Renal cortex interstitium (tissue), 11 donors: ENCODE measurements around the gene ANP32A. TPM values are rescaled to one million over a fixed set of nuclear protein-coding genes. Genes with fewer than 3 reads are reported as not detected.
"Not testable (repeated sequence)": the region's sequence is repeated elsewhere in the genome, so short reads cannot be mapped to it uniquely, and the experiment has no call there.

Source experiments
- DNase-seq, 11 donors: peaks; one replicate each; pipeline ENCODE4 v3.0.0-alpha.2; 2013; ENCODE audit warnings: low read depth in 9 of 11, low spot score in 4 of 11; ENCODE audit errors: extremely low read depth in 1 of 11
- polyA plus RNA-seq, 3 donors: library from polyadenylated mRNA; unstranded; fragments of 120-200 nt; gene quantifications; one replicate each; pipeline ENCODE4 v1.2.1, GENCODE V29; 2013; ENCODE audit not compliant: insufficient read length in 3 of 3

The ANP32A gene
- polyA plus RNA-seq, 3 donors: 273 to 319 (median 309) TPM

DNA sequence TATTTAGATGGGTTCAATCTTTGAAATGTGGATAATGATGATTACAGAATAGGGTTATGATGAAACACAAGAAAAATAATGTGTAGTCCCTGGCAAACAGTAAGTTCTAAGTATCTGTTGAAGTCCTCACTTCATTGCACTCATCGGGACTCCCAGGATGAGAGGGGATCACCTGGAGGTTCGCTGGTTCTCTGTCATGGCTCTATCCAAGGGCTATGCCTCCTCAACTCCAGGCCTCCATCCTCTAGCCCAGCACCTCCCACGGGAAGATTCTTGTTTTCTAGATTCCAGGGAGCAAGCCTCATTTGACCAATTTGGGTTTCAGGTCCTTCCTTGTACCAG lies 45.5 kb downstream of the ANP32A start:
- DNase-seq: no peak

DNA sequence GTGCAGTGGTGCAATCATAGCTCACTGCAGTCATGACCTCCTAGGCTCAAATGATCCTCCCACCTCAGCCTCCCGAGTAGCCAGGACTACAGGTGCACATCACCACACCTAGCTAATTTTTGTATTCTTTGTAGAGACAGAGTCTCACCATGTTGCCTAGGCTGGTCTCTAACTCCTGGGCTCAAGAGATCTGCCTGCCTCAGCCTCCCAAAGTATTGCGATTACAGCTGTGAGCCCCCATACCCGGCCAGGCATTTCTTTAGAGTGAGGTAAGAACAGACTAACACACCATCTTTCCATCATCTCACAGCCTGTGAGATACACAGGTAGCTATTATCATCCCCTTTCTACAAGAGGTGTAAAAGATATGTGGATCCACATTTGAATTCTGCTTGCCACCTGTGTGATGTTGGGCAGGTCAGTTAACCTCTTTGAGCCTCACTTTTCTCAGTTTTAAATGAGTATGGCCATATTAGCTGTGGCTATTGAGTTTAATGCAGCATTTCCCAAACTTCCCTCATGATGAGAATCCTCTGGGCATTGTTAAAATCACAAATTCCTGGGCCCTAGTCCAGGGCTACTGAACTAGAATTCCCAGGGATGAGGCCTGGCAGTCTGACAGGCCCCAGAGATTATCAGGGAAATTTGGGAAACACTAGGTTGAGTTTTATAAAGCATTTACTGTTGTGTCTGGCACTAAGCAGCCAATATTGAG lies 46.0 kb downstream of the ANP32A start:
- no peak for DNase-seq

DNA sequence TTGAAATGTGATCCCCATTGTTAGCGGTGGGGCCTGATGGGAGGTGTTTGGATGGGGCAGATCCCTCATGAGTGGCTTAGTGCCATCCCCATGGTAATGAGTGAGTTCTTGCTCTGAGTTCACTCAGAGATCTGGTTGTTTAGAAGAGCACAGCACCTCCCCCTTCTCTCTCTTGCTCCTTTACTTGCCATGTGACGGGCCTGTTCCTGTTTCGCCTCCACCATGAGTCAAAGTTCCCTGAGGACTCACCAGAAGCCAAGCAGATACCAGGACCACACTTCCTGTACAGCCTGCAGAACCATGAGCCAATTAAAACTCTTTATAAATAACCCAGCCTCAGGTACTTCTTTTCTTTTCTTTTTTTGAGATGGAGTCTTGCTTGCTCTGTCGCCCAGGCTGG lies 46.6 kb downstream of the ANP32A start:
- DNase-seq: no peak

DNA sequence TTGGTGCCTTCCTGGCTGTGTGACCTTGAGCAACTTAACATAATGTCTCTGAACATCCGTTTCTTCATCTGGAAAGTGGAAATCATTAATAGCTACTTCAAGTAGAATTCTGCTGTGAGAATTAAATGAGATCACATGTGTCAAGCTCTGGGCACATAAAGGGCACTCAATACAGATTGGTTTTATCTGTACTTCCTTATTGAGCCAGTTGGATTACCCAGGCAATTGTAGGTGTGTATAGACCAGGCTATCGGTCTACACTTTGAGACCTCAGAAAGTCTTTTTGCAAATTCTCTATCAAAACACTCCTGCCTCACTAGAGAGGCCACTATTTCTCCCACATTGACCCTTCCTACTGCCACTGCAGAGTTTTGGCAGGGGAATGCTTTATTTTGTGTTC lies 47.7 kb downstream of the ANP32A start:
- no peak for DNase-seq

DNA sequence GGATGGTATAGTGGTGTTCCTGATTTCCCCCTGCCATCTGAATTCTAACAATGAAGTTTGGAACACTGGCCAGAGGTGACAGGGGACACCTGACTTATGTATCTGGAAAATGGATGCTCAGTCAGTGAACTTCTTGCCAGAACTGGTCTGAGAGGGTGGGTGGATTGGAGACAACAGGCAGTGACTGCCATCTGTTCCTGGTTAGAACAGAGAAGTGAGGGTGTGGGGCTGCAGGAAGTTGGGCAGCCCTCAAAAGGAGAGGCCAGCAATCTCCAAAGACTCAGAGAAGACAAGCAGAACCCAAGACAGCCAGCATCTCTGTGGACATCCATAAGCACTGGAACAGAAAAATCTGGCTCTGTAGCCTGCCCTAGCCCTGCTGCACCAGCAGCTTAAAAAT lies 50.5 kb downstream of the ANP32A start:
- no peak for DNase-seq

DNA sequence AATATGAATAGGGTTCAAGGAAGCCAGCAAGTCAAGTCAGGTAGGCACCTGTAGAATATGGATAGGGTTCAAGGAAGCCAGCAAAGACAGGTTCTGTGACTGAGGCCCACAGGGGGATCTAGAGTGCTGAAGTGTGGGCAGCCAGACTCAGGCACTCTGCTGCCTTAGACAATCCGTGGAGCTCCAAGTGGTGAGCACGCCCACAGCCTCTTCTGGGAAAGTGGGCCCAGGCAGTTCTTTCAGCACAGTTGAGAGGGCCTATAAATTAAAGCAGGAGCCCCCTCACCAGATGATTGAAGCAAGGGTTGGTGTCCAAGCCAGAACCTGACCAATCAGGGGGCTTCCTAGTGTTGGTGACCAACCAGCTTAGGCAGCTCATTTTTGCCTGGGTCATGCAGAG lies 51.0 kb downstream of the ANP32A start:
- DNase-seq: no peak

DNA sequence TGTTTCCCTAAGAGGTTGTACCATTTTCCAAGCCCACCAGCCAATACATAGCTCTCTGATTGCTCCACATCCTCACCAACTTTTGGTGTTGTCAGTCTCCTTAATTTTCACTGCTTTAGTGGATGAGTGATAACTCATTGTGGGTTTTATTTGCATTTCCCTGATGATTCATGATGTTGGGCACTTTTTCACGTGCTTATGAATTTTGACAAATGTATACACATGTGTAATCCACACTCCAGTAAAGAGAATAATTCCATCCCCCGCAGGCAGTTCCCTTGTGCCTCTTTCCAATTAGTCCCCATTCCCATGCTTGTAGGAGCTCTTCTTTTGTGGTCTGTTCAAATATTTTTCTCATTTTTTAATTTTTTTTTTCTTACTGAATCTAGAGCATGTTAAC lies 52.4 kb downstream of the ANP32A start:
- DNase-seq: no peak

DNA sequence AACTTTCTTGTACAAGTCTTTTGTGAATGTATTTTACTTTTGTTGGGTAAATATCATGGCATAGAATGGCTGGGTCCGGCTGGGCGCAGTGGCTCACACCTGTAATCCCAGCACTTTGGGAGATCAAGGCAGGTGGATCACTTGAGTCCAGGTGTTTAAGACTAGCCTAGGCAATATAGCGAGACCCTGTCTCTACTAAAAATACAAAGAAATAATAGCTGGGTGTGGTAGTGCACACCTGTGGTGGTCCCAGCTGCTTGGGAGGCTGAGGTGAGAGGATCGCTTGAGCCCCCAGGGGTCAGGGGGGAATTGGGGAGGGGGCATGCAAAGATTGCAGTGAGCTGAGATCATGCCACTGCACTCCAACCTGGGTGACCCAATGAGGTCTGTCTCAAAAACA lies 52.9 kb downstream of the ANP32A start:
- DNase-seq: no peak

DNA sequence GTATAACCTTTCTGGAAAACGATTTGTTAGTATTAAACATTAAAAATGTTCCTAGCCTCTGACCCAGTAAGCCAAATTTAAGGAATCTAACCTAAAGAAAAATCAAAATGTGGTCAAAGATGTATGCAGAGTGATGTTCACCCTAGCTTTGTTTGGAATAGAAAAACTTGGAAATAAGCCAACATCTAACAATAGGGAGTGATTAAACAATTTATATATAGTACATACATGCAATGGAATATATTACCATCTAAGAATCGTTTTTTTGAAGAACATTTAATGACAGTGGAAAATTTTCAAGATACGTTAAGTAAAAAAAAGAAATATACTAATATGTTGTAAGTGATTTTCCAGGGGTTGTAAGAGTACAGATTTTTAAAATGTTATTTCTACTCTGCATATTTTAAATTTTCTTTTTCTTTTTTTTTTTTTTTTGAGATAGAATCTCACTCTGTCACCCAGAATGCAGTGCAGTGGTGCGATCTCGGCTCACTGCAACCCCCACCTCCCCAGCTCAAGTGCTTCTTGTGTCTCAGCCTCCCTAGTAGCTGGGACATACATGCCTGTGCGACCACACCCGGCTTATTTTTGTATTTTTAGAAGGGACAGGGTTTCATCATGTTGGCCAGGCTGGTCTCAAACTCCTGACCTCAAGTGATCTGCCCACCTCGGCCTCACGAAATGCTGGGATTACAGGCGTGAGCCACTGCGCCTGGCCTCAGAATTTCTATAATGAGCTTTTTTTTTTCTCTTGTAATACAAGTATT lies 54.9 kb downstream of the ANP32A start:
- no peak for DNase-seq

DNA sequence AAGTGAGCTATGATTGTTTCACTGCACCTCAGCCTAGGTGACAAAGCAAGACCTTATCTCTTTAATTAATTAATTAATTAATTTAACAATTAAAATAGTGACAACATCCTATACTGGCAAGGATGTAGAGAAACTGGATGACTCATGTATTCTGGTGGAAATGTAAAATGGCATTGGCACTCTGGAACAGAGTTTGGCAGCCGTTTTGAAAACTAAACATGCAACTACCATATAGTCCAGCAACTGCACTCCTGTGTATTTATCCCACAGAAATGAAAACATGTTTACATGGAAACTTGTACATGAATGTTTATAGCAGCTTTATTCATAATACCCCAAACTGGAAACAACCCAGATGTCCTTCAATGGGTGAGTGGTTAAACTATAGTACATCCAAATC lies 56.6 kb downstream of the ANP32A start:
- DNase-seq: no peak

DNA sequence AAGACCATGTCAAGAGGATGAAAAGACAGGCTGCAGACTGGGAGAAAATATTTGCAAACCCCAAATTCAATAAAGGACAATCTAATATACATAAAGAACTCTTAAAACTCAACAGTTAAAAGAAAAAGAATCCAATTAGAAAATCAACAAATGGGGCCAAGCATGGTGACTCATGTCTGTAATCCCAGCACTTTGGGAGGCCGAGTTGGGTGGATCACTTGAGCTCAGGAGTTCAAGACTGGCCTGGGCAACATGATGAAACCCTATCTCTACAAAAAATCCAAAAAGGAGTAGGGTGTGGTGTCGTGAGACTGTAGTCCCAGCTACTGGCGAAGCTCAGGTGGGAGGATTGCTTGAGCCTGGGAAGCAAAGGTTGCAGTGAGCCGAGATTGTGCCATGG lies 57.6 kb downstream of the ANP32A start:
- no peak for DNase-seq

DNA sequence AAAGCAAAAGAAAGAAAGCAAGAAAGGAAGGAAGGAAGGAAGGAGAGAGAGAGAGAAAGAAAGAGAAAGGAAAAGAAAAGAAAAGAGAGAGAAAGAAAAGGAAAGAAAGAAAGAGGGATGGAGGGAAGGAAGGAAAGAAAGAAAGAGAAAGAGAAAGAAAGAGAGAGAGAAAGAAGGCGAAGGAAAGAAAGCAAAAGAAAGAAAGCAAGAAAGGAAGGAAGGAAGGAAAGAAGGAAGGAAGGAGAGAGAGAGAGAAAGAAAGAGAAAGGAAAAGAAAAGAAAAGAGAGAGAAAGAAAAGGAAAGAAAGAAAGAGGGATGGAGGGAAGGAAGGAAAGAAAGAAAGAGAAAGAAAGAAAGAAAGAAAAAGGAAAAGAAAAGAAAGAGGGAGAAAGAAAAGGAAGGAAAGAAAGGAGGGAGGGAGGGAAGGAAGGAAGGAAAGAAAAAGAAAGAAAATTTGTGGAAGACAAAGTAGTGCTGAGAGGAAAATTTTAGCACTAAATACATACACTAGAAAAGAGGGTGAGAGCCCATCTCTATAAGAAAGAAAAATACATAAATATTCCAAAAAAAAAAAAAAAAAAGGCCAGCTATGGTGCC lies 60.6 kb downstream of the ANP32A start:
- not testable (repeated sequence) for DNase-seq

DNA sequence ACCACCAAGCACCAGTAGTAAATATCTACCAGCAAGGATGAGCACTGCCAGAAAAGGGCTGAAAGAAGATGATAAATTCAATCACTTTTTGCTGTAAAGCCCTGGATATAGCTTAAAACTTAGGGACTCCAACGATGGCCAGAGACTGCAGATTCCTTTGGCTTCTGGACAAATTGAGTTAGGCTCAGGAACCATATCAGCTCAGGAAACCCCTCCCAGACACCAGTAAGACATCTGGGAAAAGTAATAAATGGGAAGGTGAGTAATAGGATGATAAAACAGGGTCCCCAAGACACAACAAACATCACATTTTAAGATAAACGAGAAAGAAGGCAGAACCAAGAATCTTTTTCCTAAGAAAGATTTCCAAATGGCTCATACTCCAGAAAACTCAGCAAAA lies 65.0 kb downstream of the ANP32A start:
- DNase-seq: no peak

DNA sequence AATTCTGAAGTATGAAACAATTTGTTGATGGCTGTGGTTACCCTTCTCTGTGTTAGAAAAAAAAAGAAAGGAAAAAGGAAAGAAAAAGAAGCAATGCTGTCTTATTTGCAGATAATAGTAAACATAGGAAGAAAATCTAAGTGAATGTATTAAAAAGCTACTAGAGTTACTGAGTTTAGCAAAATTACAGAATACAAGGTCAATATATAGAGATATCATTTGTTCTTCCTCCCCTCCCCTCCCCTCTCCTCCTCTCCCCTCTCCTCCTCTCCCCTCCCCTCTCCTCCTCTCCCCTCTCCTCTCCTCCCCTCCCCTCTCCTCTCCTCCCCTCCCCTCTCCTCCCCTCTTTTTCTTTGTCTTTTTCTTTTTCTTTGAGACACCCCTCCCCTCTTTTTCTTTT lies 69.1 kb downstream of the ANP32A start:
- DNase-seq: no peak

DNA sequence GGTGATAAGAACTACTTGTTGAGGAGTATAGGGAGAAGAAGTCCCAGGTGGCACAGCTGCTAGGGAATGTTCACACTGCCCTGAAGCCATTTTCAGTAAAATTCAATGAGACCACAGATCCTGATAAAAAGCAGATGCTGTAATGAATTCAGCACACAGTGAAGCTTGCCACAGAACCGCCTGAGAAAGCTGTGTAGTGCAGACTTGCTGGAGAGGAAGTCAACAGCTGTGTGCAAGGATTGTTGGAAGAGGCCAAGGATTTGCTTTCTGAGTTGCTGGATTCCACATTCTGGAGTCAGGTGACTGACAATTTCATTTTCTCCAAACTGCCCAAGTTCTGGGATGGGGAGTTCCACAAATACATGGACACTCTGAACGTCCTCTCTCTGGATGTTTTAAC lies 70.9 kb downstream of the ANP32A start:
- DNase-seq: peak in 1 of 11 donors; percentile 16

DNA sequence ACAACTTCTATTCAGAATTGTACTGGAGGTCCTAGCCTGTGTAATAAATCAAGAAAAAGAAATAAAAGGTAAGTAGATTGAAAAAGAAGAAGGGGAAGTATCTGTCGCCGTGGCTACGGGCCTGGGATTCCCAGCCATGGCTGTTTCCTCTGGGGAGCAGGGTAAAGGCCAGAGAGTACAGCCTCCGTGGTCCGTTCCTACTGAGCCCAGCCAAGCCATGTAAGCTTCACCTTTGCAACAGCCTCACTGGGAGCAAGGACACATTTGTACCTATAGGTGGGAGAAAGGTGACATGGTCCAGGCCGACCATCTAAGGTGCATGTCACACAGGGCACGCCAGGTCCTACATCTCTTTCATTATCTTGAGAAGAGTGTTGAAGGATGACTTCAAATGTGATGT lies 71.3 kb downstream of the ANP32A start:
- no peak for DNase-seq

DNA sequence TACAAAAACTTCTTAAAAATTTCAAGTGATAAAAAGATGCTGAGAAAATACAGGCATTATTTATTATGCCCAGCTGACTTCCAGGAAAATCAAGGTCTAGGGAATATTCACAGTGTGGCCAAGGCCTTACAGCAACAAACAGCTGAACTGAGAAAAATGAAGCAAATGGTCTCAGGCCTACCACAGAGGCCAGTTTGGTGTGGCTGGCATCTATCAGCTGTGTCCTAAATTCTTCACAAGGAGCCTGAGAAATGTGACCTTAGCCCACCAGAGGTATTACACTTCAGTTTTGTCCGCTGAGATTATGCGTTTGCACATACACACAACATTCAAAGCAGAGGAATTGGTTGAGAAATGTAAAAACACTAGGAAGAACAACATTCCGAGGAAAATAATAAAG lies 77.4 kb downstream of the ANP32A start:
- no peak for DNase-seq

DNA sequence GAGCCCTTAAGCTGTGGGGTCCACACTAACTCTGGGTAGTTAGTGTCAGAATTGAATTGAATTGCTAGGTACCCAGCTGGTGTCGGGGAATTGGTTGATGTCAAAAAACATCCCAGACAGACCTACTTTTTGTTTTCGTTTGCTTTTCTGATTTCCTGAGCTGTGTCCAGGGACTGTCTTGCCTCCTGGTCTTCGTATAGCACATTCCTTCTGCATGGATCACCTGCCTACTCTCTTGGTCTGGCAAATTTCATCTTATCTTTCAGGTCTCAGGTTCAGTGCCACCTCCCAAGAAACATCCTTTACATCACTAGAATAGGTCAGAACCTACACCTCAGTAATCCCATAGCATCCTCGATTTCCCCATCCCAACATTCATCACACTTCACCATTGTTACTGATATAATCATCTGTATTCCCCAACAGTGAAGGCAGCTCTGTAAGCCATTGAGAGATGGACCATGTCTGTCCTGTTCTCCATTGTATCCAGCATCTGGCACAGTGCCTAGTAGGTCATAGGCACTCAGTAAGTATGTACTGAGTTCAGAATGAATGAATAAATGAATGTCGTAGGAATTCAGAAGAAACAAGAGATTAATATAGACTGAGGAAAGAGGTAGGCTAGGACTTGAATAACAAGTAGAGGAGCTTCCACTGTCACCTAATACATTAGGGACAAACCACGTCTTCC lies 81.2 kb downstream of the ANP32A start:
- DNase-seq: no peak

DNA sequence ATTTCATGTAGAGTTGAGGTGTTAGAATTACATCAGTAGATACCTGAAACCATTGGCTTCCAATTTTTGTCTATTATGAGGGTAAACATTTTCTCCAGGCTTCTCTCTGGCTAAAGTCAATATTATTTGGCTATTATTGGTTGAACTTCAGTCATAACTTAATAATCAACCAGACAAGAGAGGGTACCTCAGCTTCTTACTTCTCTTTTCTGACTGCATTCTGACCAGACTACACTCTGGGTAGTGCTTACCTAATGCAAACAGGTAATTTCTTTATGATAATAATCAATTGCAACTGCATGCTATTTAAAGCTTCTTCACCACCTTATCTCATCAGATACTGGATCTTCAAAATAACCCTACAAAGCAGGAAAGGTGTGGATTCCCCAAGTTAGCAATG lies 85.1 kb downstream of the ANP32A start:
- no peak for DNase-seq

DNA sequence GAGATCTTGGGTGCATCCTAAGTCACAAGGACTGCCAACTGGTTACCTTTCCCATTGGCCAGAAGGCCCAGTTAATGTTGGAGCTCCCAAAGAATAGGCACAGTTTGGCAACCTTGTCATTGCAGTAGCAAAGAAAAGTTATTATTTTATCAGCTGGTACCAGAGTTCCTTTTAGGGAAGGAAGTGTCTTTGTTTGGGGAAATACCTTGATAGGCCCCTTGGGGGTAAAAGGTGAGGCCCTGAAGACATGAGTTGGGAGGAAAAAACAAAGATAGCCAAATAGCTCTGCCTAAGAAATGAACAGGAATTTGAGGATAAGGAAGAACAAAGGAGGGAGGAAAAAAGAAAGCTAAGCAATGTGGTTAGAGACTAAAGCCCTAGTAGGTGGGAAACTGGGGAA lies 85.8 kb downstream of the ANP32A start:
- DNase-seq: no peak
